ENCODE measurements around the gene EAF1. TPM values are rescaled to one million over a fixed set of nuclear protein-coding genes. Genes with fewer than 3 reads are reported as not detected.
"Not testable (repeated sequence)": the region's sequence is repeated elsewhere in the genome, so short reads cannot be mapped to it uniquely, and the experiment has no call there.

Gene EAF1
- total and polyA plus RNA-seq, 2 donors (not counting 1 experiment from before 2014, with no cell fraction given) = 11.1 to 22.6 TPM

DNA sequence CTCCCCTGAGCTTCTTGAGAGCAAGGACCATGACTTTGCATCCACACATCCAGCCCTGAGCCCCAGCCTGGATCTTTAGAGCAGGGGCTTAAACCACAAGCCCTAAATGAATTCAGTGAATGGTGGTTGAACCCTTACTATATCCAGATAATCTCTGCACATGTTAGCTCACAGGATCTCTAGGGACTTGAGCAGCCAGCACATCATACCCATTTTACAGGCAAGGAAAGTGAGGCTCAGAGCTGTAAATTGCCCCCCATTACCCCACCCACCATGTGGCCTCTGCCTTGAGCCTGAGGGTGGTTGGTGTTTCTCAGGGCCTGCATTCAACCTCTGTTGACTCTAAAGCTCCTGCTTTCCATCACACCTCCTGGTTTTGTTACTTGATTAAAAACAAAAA lies 27.6 kb downstream of the EAF1 start:
- no peaks in the 10 kb centered on the region for H3K36me3 ChIP-seq (ENCODE audit: control insufficient read depth, insufficient read depth, low read length)
- H3K9ac ChIP-seq (ENCODE audit: insufficient read depth, low read length) = no peak overlapping the region

DNA sequence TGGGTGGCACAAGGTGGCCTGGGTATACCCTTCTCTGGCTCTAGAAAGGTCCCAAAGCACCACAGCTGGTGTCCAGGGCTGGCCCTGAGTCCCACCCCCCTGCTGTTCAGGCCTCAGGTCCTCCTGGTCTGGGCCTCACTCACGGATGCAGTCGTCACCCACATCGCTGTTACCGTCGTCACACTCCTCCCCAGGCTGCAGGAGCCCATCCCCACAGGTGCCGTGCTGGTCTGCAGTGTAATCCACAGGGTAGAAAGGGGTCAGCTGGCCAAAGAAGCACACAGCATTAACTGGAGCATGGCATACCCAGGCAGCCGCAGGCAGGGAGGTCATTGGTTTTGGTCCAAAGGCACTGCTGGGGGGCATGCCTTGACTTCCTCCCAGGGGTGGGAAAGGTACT lies 28.4 kb downstream of the EAF1 start:
- no peak for TF ChIP-seq EZH2 (IDR thresholded peaks at IDR 0.05; ENCODE audit: low read length, missing control alignments)
- TF ChIP-seq, protein P1, sequence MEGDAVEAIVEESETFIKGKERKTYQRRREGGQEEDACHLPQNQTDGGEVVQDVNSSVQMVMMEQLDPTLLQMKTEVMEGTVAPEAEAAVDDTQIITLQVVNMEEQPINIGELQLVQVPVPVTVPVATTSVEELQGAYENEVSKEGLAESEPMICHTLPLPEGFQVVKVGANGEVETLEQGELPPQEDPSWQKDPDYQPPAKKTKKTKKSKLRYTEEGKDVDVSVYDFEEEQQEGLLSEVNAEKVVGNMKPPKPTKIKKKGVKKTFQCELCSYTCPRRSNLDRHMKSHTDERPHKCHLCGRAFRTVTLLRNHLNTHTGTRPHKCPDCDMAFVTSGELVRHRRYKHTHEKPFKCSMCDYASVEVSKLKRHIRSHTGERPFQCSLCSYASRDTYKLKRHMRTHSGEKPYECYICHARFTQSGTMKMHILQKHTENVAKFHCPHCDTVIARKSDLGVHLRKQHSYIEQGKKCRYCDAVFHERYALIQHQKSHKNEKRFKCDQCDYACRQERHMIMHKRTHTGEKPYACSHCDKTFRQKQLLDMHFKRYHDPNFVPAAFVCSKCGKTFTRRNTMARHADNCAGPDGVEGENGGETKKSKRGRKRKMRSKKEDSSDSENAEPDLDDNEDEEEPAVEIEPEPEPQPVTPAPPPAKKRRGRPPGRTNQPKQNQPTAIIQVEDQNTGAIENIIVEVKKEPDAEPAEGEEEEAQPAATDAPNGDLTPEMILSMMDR (conservative IDR thresholded peaks at IDR 0.05 in 1 of 2, IDR thresholded peaks at IDR 0.05 in 1 of 2; ENCODE audit: low read depth in 1 of 2, low read length in 2 of 2) = no peak
- no peak overlapping the region for H3K4me3 ChIP-seq (replicated peaks in 1 of 4; ENCODE audit: control extremely low read depth in 1 of 4, insufficient read depth in 1 of 4, low read depth in 3 of 4, low read length in 4 of 4)
- DNase-seq (ENCODE audit: low read depth in 2 of 2) = no peak

More for the DNA sequence above, 27.6 kb downstream of the EAF1 start:
- TF ChIP-seq EZH2 (IDR thresholded peaks at IDR 0.05; ENCODE audit: low read length, missing control alignments) = no peak
- TF ChIP-seq, protein P1 (conservative IDR thresholded peaks at IDR 0.05 in 1 of 2, IDR thresholded peaks at IDR 0.05 in 1 of 2; ENCODE audit: low read depth in 1 of 2, low read length in 2 of 2) = no peak
- Histone ChIP-seq H3K9me3 (ENCODE audit: control insufficient read depth, insufficient read depth, low read depth, low read length) (no peaks in the 10 kb centered on the region), H3K27ac (ENCODE audit: insufficient read depth, low read length) (no peak overlapping the region), H3K4me3 (replicated peaks in 1 of 4; ENCODE audit: control extremely low read depth in 1 of 4, insufficient read depth in 1 of 4, low read depth in 3 of 4, low read length in 4 of 4) (no peak overlapping the region), H3K4me2 (ENCODE audit: extremely low read depth, insufficient read depth, low read length) (no peak overlapping the region), H3K4me1 (ENCODE audit: control insufficient read depth, extremely low read depth, insufficient read depth, low read length) (no peaks in the 10 kb centered on the region), H3K79me2 (ENCODE audit: control insufficient read depth, insufficient read depth, low read length) (no peaks in the 10 kb centered on the region), H3K27me3 (ENCODE audit: control insufficient read depth, insufficient read depth, low read length) (no peaks in the 10 kb centered on the region), H4K20me1 (ENCODE audit: control insufficient read depth, extremely low read depth, insufficient read depth, low read length) (no peaks in the 10 kb centered on the region), H2AFZ (ENCODE audit: low read length) (no peak overlapping the region)
- no peak for DNase-seq (ENCODE audit: low read depth in 2 of 2)

DNA sequence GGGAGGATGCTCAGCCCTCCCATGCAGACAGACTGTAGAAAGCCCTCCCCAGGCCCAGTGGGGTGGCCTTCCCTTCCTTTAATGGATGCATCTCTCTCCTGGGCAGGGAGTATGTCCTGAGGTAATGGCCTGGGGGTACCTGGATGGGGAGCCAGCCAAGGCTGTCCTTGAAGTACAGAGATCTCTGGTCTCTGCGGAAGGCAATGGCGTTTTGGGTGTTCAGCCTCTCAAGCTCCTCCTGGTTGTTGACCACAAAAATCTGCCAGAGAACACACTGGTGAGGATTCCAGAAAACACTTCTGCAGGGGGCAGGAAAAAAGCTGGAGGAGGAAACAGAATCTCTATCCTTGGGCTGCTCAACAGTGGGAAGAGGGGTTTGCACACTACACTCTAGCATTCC lies 28.9 kb downstream of the EAF1 start:
- no peak overlapping the region for H3K9ac ChIP-seq (ENCODE audit: insufficient read depth, low read length)
- no peaks in the 10 kb centered on the region for H3K36me3 ChIP-seq (ENCODE audit: control insufficient read depth, insufficient read depth, low read length)
- H3K27ac ChIP-seq (ENCODE audit: insufficient read depth, low read length) = no peak overlapping the region
- no peak overlapping the region for H3K4me2 ChIP-seq (ENCODE audit: extremely low read depth, insufficient read depth, low read length)
- H4K20me1 ChIP-seq (ENCODE audit: control insufficient read depth, extremely low read depth, insufficient read depth, low read length) = no peaks in the 10 kb centered on the region
- DNase-seq (ENCODE audit: low read depth in 2 of 2) = no peak
- H3K9me3 ChIP-seq (ENCODE audit: control insufficient read depth, insufficient read depth, low read depth, low read length) = no peaks in the 10 kb centered on the region
- no peaks in the 10 kb centered on the region for H3K4me1 ChIP-seq (ENCODE audit: control insufficient read depth, extremely low read depth, insufficient read depth, low read length)
- TF ChIP-seq EZH2 (IDR thresholded peaks at IDR 0.05; ENCODE audit: low read length, missing control alignments) = no peak
- TF ChIP-seq, protein P1 (conservative IDR thresholded peaks at IDR 0.05 in 1 of 2, IDR thresholded peaks at IDR 0.05 in 1 of 2; ENCODE audit: low read depth in 1 of 2, low read length in 2 of 2) = no peak
- H3K79me2 ChIP-seq (ENCODE audit: control insufficient read depth, insufficient read depth, low read length) = no peaks in the 10 kb centered on the region
- H3K4me3 ChIP-seq (replicated peaks in 1 of 4; ENCODE audit: control extremely low read depth in 1 of 4, insufficient read depth in 1 of 4, low read depth in 3 of 4, low read length in 4 of 4) = no peak overlapping the region
- no peak overlapping the region for H2AFZ ChIP-seq (ENCODE audit: low read length)
- no peaks in the 10 kb centered on the region for H3K27me3 ChIP-seq (ENCODE audit: control insufficient read depth, insufficient read depth, low read length)

More for the DNA sequence above, 28.4 kb downstream of the EAF1 start:
- no peak overlapping the region for H3K27ac ChIP-seq (ENCODE audit: insufficient read depth, low read length)
- H3K9ac ChIP-seq (ENCODE audit: insufficient read depth, low read length) = no peak overlapping the region
- no peaks in the 10 kb centered on the region for H3K79me2 ChIP-seq (ENCODE audit: control insufficient read depth, insufficient read depth, low read length)
- H3K4me2 ChIP-seq (ENCODE audit: extremely low read depth, insufficient read depth, low read length) = no peak overlapping the region
- H3K27me3 ChIP-seq (ENCODE audit: control insufficient read depth, insufficient read depth, low read length) = no peaks in the 10 kb centered on the region
- H3K9me3 ChIP-seq (ENCODE audit: control insufficient read depth, insufficient read depth, low read depth, low read length) = no peaks in the 10 kb centered on the region
- no peaks in the 10 kb centered on the region for H3K4me1 ChIP-seq (ENCODE audit: control insufficient read depth, extremely low read depth, insufficient read depth, low read length)
- no peaks in the 10 kb centered on the region for H4K20me1 ChIP-seq (ENCODE audit: control insufficient read depth, extremely low read depth, insufficient read depth, low read length)
- no peaks in the 10 kb centered on the region for H3K36me3 ChIP-seq (ENCODE audit: control insufficient read depth, insufficient read depth, low read length)
- H2AFZ ChIP-seq (ENCODE audit: low read length) = no peak overlapping the region

DNA sequence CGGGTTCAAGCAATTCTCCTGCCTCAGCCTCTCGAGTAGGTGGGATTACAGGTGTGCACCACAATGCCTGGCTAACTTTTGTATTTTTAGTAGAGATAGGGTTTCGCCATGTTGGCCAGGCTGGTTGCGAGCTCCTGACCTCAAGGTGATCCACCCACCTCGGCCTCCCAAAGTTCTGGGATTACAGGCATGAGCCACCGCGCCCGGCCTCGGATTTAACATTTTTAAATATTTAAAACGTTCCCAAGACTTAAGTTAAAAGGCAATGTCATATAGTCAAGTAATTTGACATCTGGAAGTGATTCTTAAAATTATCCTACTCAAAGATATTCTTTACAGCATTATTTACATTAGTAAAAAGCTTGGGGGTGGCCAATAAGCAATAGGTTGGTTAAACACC lies 29.5 kb downstream of the EAF1 start:
- H3K4me1 ChIP-seq (ENCODE audit: control insufficient read depth, extremely low read depth, insufficient read depth, low read length); H3K27me3 ChIP-seq (ENCODE audit: control insufficient read depth, insufficient read depth, low read length); H3K36me3 ChIP-seq (ENCODE audit: control insufficient read depth, insufficient read depth, low read length); DNase-seq (ENCODE audit: low read depth in 2 of 2); H3K4me3 ChIP-seq (replicated peaks in 1 of 4; ENCODE audit: control extremely low read depth in 1 of 4, insufficient read depth in 1 of 4, low read depth in 3 of 4, low read length in 4 of 4); H4K20me1 ChIP-seq (ENCODE audit: control insufficient read depth, extremely low read depth, insufficient read depth, low read length); H2AFZ ChIP-seq (ENCODE audit: low read length); H3K4me2 ChIP-seq (ENCODE audit: extremely low read depth, insufficient read depth, low read length); H3K79me2 ChIP-seq (ENCODE audit: control insufficient read depth, insufficient read depth, low read length); H3K27ac ChIP-seq (ENCODE audit: insufficient read depth, low read length); H3K9ac ChIP-seq (ENCODE audit: insufficient read depth, low read length); H3K9me3 ChIP-seq (ENCODE audit: control insufficient read depth, insufficient read depth, low read depth, low read length): not testable (repeated sequence)
